SK-N-SH (cell line): ENCODE data around the gene BARD1. TPM values are rescaled to one million over a fixed set of nuclear protein-coding genes. Genes with fewer than 3 reads are reported as not detected.

Experiments
- CTCF ChIA-PET: fragments of 300-600, 350-600 bp; formaldehyde crosslinking; extraction: SDS; loops from one replicate; lab custom pipeline; 2021; lab: Yijun Ruan, JAX
- POLR2A ChIA-PET: fragments of 350-600 bp; sonication (Branson Sonifier 250); formaldehyde crosslinking; extraction: SDS; loops from one replicate; lab custom pipeline; 2020; ENCODE audit warnings: antibody characterized with exemption, inconsistent platforms; lab: Yijun Ruan, JAX
- DNase-seq: peaks from one replicate; pipeline ENCODE4 v3.0.0; 2012
- H2AFZ ChIP-seq: fragments of 200-600 bp; sonication (generic); 2 replicates; pipeline ENCODE4 v1.8.1; 2016; ENCODE audit warnings: antibody characterized with exemption, mild to moderate bottlenecking, low read depth
- H3F3A ChIP-seq: fragments of 200-600 bp; sonication (generic); replicated peaks from 2 replicates; pipeline ENCODE3; 2016; ENCODE audit warnings: antibody characterized with exemption, mild to moderate bottlenecking; ENCODE audit not compliant: insufficient read depth
- H3K27ac ChIP-seq, 2 experiments: fragments of 200-500 bp in 1 of 2; fragments of 200-600 bp in 1 of 2; sonication (Bioruptor generic) in 1 of 2; sonication (generic), shearing (Covaris generic) in 1 of 2; 2 replicates each; pipeline versions ENCODE4 v1.5.1 to v1.6.1; 2014 to 2016; ENCODE audit warnings: low read depth in 2 of 2, inconsistent platforms in 1 of 2, low read length in 1 of 2, mild to moderate bottlenecking in 1 of 2, mixed read lengths in 1 of 2
- H3K27me3 ChIP-seq: fragments of 200-600 bp; sonication (generic), shearing (Covaris generic); 2 replicates; pipeline ENCODE4 v1.6.1; 2016; ENCODE audit warnings: mixed run types; ENCODE audit not compliant: insufficient read depth
- H3K36me3 ChIP-seq, 2 experiments: fragments of 200-500 bp in 1 of 2; fragments of 200-600 bp in 1 of 2; sonication (Bioruptor generic) in 1 of 2; sonication (generic) in 1 of 2; replicated peaks in 1 of 2; 2 replicates each; pipeline versions ENCODE3 to v1.5.1; 2014 to 2016; ENCODE audit warnings: low read length in 1 of 2, mild to moderate bottlenecking in 1 of 2; ENCODE audit not compliant: insufficient read depth in 2 of 2, control insufficient read depth in 1 of 2
- H3K4me1 ChIP-seq, 2 experiments: fragments of 200-500 bp in 1 of 2; fragments of 200-600 bp in 1 of 2; sonication (Bioruptor generic) in 1 of 2; sonication (generic), shearing (Covaris generic) in 1 of 2; 2 replicates each; pipeline versions ENCODE4 v1.5.1 to v1.6.1; 2014 to 2016; ENCODE audit warnings: low read depth in 1 of 2, low read length in 1 of 2, mixed run types in 1 of 2; ENCODE audit not compliant: insufficient read depth in 2 of 2, control insufficient read depth in 1 of 2
- H3K4me2 ChIP-seq: fragments of 200-600 bp; sonication (generic), shearing (Covaris generic); 2 replicates; pipeline ENCODE4 v1.6.1; 2017; ENCODE audit warnings: mixed run types
- H3K4me3 ChIP-seq, 2 experiments: fragments of 200-500 bp in 1 of 2; fragments of 200-600 bp in 1 of 2; sonication (Bioruptor generic) in 1 of 2; sonication (generic), shearing (Covaris generic) in 1 of 2; 2 replicates each; pipeline versions ENCODE4 v1.5.1 to v1.8.1; 2014 to 2016; ENCODE audit warnings: low read depth in 2 of 2, inconsistent platforms in 1 of 2, low read length in 1 of 2, mild to moderate bottlenecking in 1 of 2, mixed read lengths in 1 of 2, moderate library complexity in 1 of 2
- H3K79me2 ChIP-seq: fragments of 200-600 bp; sonication (generic); 2 replicates; pipeline ENCODE4 v1.8.1; 2017; ENCODE audit warnings: mild to moderate bottlenecking; ENCODE audit not compliant: insufficient read depth
- H3K9ac ChIP-seq: fragments of 200-600 bp; sonication (generic); 2 replicates; pipeline ENCODE4 v1.6.1; 2017; ENCODE audit warnings: mixed run types
- H3K9me2 ChIP-seq: fragments of 200-600 bp; sonication (generic); 2 replicates; pipeline ENCODE4 v1.6.1; 2017; ENCODE audit warnings: mixed run types
- H3K9me3 ChIP-seq: fragments of 200-600 bp; sonication (generic); 2 replicates; pipeline ENCODE4 v1.6.1; 2017; ENCODE audit warnings: mixed run types, mild to moderate bottlenecking, moderate library complexity
- H4K20me1 ChIP-seq: fragments of 200-600 bp; sonication (generic); 2 replicates; pipeline ENCODE4 v1.6.1; 2017; ENCODE audit warnings: mild to moderate bottlenecking, mixed run types; ENCODE audit not compliant: insufficient read depth
- CHD2 ChIP-seq: fragments of 150-350 bp; IDR thresholded peaks from 2 replicates; pipeline ENCODE4 v1.6.1; 2018; ENCODE audit warnings: low read length; ENCODE audit not compliant: partially characterized antibody
- ELF1 ChIP-seq: IDR thresholded peaks from 2 replicates; pipeline ENCODE4 v1.4.0; 2012
- EZH2phosphoT487 ChIP-seq: fragments of 200-600 bp; sonication (generic); IDR thresholded peaks from 2 replicates; pipeline ENCODE4 v1.6.1; 2017; ENCODE audit warnings: low read depth, mixed run types, mild to moderate bottlenecking, antibody characterized with exemption, moderate library complexity, borderline replicate concordance
- FOSL2 ChIP-seq: IDR thresholded peaks from 2 replicates; pipeline ENCODE4 v1.4.0; 2012; ENCODE audit warnings: low read depth, mild to moderate bottlenecking, moderate library complexity, borderline replicate concordance
- FOXM1 ChIP-seq: IDR thresholded peaks from 2 replicates; pipeline ENCODE4 v1.4.0; 2012; ENCODE audit warnings: low read depth, mild to moderate bottlenecking
- GABPA ChIP-seq: IDR thresholded peaks from 2 replicates; pipeline ENCODE4 v1.4.0; 2012; ENCODE audit warnings: low read depth, mild to moderate bottlenecking
- GATA2 ChIP-seq: sonication (generic); formaldehyde crosslinking; IDR thresholded peaks from 2 replicates; pipeline ENCODE4 v1.5.0; 2020; ENCODE audit warnings: mild to moderate bottlenecking, missing genetic modification reagents
- MAX ChIP-seq: IDR thresholded peaks from 2 replicates; pipeline ENCODE4 v1.4.0; 2012; ENCODE audit warnings: low read depth
- MEF2A ChIP-seq: IDR thresholded peaks from 2 replicates; pipeline ENCODE4 v1.4.0; 2012; ENCODE audit warnings: low read depth, borderline replicate concordance
- MXI1 ChIP-seq: IDR thresholded peaks from 2 replicates; pipeline ENCODE4 v1.6.1; 2012; ENCODE audit warnings: mild to moderate bottlenecking, low read depth, low read length, improper control_type of control experiment
- NFIC ChIP-seq: IDR thresholded peaks from 2 replicates; pipeline ENCODE4 v1.4.0; 2012; ENCODE audit warnings: borderline replicate concordance
- POLR2AphosphoS5 ChIP-seq: IDR thresholded peaks from 2 replicates; pipeline ENCODE4 v1.6.1; 2012; ENCODE audit warnings: low read depth, low read length
- RCOR1 ChIP-seq: fragments of 150-350 bp; IDR thresholded peaks from 2 replicates; pipeline ENCODE4 v1.6.1; 2017; ENCODE audit warnings: antibody characterized with exemption, low read length
- RXRA ChIP-seq: IDR thresholded peaks from 2 replicates; pipeline ENCODE4 v1.4.0; 2012; ENCODE audit warnings: low read depth, mild to moderate bottlenecking, borderline replicate concordance
- SMC3 ChIP-seq: IDR thresholded peaks from 2 replicates; pipeline ENCODE4 v1.6.1; 2012; ENCODE audit warnings: low read depth, low read length, improper control_type of control experiment
- TEAD4 ChIP-seq: IDR thresholded peaks from 2 replicates; pipeline ENCODE4 v1.4.0; 2012; ENCODE audit warnings: mild to moderate bottlenecking, borderline replicate concordance; ENCODE audit not compliant: insufficient read depth
- ZBTB33 ChIP-seq: IDR thresholded peaks from 2 replicates; pipeline ENCODE4 v1.4.0; 2012; ENCODE audit warnings: low read depth, borderline replicate concordance
- WGBS: methylation state at CpG from one replicate; pipeline ENCODE4 v1.1.6; 2017; ENCODE audit warnings: low lambda C conversion rate; 5-methylcytosine and 5-hydroxymethylcytosine counted together
- polyA plus RNA-seq, 3 experiments: library from polyadenylated mRNA; depleted of rRNA; stranded (reverse); fragments of >200 nt; gene quantifications; 2 replicates each; pipeline ENCODE4 v1.2.3, GENCODE V29; 2012

The BARD1 gene
- polyA plus RNA-seq, 1 of the 3 experiments (the other 2 are of a cell fraction), result 2.4 TPM

- TF ChIP-seq CHD2 (no peak), GABPA (no peak), RCOR1 (no peak), TEAD4 (no peak)
- H4K20me1 ChIP-seq, result no peaks in the 10 kb centered on the region
- H3K27ac ChIP-seq, result no peak overlapping the region
- no peak overlapping the region for H3K4me3 ChIP-seq
- no peak overlapping the region for H3K9ac ChIP-seq
- no peaks in the 10 kb centered on the region; a peak in 1 of 4 replicates for H3K4me1 ChIP-seq
- H3K27me3 ChIP-seq, result no peaks in the 10 kb centered on the region
- ChIA-PET CTCF (no interaction called here), POLR2A (no interaction called here)
- no peak overlapping the region for H2AFZ ChIP-seq
- H3K9me3 ChIP-seq, result no peaks in the 10 kb centered on the region
- H3F3A ChIP-seq, result no peaks in the 10 kb centered on the region
- no peak overlapping the region for H3K4me2 ChIP-seq
- H3K79me2 ChIP-seq, result no peaks in the 10 kb centered on the region
- 75% methylated on average over 2 of the region's 2 CpGs for WGBS
- H3K36me3 ChIP-seq, result no peaks in the 10 kb centered on the region
- H3K9me2 ChIP-seq, result no peaks in the 10 kb centered on the region
- no peak for DNase-seq
Measured at GRCh38 chr2:214710729-214711128, 98.8 kb downstream of the BARD1 start.

GRCh38 chr2:214706986-214707385 is 102.5 kb downstream of the BARD1 start:
- Histone ChIP-seq H3K9ac (no peak overlapping the region), H3K4me1 (no peaks in the 10 kb centered on the region; a peak in 1 of 4 replicates), H3F3A (no peaks in the 10 kb centered on the region), H3K27ac (no peak overlapping the region), H3K79me2 (no peaks in the 10 kb centered on the region), H3K9me3 (no peaks in the 10 kb centered on the region), H3K27me3 (no peaks in the 10 kb centered on the region), H3K9me2 (no peaks in the 10 kb centered on the region), H4K20me1 (no peaks in the 10 kb centered on the region), H2AFZ (no peak overlapping the region), H3K36me3 (no peaks in the 10 kb centered on the region), H3K4me2 (no peak overlapping the region), H3K4me3 (no peak overlapping the region)
- CTCF ChIA-PET, result no interaction called here
- DNase-seq, result peak; percentile 7
- TF ChIP-seq GATA2 (CRISPR knock-in tag) (0 out of 2 replicates have a peak, but pooled peaks have one; percentile 18), POLR2AphosphoS5 (no peak)
- WGBS, result 48% methylated on average over 2 of the region's 2 CpGs
- POLR2A ChIA-PET, result no interaction called here

GRCh38 chr2:214699236-214699635 is 110.2 kb downstream of the BARD1 start:
- 28% methylated on average over 2 of the region's 2 CpGs for WGBS
- Histone ChIP-seq H3F3A (no peaks in the 10 kb centered on the region), H3K36me3 (no peaks in the 10 kb centered on the region), H4K20me1 (no peaks in the 10 kb centered on the region), H3K4me1 (no peaks in the 10 kb centered on the region), H3K9me3 (no peaks in the 10 kb centered on the region), H3K9ac (no peak overlapping the region), H2AFZ (no peak overlapping the region), H3K4me2 (no peak overlapping the region), H3K4me3 (no peak overlapping the region), H3K79me2 (no peaks in the 10 kb centered on the region), H3K27me3 (no peaks in the 10 kb centered on the region), H3K9me2 (no peaks in the 10 kb centered on the region), H3K27ac (no peak overlapping the region)
- no peak for DNase-seq
- POLR2A ChIA-PET, result no interaction called here
- CTCF ChIA-PET, result interaction anchor here (0.6 kb wide), 1 partner anchor 218 kb away, joined by 3 read pairs; no protein-coding TSS in a partner anchor
- TF ChIP-seq MAX (no peak), FOSL2 (no peak), EZH2phosphoT487 (no peak), SMC3 (no peak), FOXM1 (no peak), NFIC (no peak), RCOR1 (no peak), ELF1 (no peak), RXRA (no peak), MXI1 (no peak), MEF2A (no peak), ZBTB33 (no peak)
